ENCODE results near the gene SMIM13.

SMIM13 gene

DNA sequence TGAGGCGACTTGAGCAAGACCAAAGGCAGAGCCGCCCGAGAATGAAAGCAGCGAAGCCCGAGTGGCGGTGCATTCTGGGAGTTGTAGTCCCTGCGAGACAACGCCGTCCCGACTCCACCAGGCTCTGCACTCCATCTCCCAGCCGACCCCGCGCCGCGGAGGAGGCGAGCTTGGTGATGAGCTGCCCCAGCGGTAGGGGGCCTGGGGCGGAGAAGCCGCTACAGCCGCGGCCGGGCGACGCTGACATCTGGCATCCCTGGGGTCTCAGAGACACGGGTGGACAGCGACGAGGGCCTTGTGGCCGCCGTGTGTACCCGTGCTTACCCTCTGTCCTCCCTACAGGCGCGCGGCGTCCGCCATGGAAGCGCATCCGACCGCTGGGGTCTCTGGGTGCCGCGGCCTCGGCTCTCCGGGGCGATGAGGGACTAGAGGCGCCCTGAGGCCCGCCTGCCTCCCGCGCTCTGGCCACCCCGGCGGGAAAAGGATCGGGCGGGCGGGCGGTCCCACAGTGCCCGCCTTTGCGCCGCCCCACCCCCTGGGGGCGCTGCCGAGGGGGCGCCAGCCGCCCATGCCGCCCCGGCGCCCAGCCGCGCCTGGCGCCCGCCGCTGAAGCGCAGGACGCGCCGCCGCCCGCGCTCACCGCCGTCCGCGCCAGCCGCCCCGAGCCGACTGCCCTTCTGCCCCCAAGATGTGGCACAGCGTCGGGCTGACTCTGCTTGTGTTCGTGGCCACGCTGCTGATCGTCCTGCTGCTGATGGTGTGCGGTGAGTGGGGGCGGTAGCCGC is at the start of gene SMIM13:
Gene SMIM13, plus strand, starts transcription at position 209 of the 785 bp plus-strand sequence. Its CDS starts 480 bp downstream, at position 689.
- in situ Hi-C loops (cut with MboI; ENCODE audit: low sequenced_read_pairs), result no loop called here
- DNase-seq (ENCODE audit: low spot score in 2 of 2), result peak; percentile 94 to 98

DNA sequence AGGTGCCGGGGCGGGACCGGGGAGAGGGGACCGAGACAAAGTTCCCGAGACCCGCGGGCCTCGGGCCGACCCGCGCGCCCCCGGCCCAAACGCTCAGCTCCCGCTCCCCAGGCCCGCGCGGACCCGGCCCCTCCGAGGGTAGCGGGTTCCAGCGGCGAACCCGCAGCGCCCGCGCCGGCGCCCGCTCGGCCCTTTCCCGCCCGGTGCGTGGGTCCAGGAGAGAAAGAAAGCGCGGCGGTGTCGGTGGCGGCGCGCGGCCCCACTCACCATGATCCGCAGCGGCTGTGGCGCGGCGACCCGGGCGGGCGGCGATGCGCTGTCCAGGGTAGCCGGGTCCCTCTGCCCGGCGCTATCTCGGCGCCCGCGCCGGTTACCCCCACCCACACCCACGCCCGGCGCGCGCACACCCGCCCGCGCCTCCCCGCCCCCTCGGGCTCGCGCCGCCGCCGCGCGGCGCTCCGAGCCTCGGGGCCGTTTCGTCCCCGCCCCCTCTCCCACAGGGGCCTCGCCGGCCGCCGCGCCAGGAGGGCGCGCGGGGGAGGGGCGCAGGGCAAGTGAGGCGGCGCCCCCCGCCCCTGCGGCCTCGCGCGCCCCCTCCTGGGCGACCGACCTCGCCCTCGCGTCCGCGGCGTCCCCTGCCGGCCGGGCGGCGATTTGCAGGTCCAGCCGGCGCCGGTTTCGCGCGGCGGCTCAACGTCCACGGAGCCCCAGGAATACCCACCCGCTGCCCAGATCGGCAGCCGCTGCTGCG is 49.5 kb upstream of the SMIM13 start, which contains the start of gene ELOVL2:
Gene ELOVL2, minus strand, starts transcription at position 345 of the 751 bp plus-strand sequence. Its CDS starts 75 bp downstream, at position 270.
- Histone ChIP-seq H3K4me1 (peaks cover 10% of the 10 kb centered on the region), H3K4me3 (peak within 1 kb of the TSS; percentile 61), H3K36me3 (replicated peaks) (no peaks in the 10 kb centered on the region), H3K27me3 (ENCODE audit: low read depth) (no peaks in the 10 kb centered on the region), H3K9me3 (peaks cover 6% of the 10 kb centered on the region)
- peak; percentile 41 to 78 for DNase-seq (ENCODE audit: low spot score in 2 of 2)
- in situ Hi-C loops (cut with MboI; ENCODE audit: low sequenced_read_pairs), result no loop called here

More for the DNA sequence above, at the start of gene SMIM13:
- peaks cover 9% of the 10 kb centered on the region for H3K4me1 ChIP-seq
- H3K27me3 ChIP-seq (ENCODE audit: low read depth), result no peaks in the 10 kb centered on the region
- peak within 1 kb of the TSS; percentile 95 for H3K4me3 ChIP-seq
- no peaks in the 10 kb centered on the region for H3K9me3 ChIP-seq
- no peaks in the 10 kb centered on the region; the same call in 1 of the 2 replicates for H3K36me3 ChIP-seq (replicated peaks)

DNA sequence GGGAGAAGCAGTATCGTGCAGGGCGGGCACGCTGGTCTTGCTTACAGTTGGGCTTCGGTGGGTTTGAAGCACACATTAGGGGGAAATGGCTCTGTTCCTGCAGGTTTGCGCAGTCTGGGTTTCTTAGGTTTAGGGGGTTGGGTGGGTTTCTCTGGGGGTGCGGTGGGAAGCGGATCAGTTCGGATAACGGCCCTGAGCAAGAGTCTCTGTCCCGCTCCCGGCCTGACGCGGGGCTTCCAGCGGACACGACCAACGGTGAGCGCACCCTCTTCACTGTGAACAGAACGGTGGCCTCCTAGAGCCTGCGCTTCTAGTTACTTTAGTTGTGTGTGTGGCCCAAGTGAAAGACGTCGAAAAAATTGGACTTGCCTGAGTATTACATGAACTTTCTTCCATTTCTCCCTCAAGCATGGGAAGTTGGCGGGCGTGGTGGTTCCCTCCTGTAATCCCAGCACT is 48.9 kb upstream of the SMIM13 start:
- no peak for DNase-seq (ENCODE audit: low spot score in 2 of 2)
- H3K4me3 ChIP-seq, result peak overlapping the region; percentile 28
- in situ Hi-C loops (cut with MboI; ENCODE audit: low sequenced_read_pairs), result no loop called here
- no peaks in the 10 kb centered on the region for H3K36me3 ChIP-seq (replicated peaks)
- H3K27me3 ChIP-seq (ENCODE audit: low read depth), result no peaks in the 10 kb centered on the region
- H3K9me3 ChIP-seq, result peaks cover 6% of the 10 kb centered on the region
- peaks cover 4% of the 10 kb centered on the region for H3K4me1 ChIP-seq

DNA sequence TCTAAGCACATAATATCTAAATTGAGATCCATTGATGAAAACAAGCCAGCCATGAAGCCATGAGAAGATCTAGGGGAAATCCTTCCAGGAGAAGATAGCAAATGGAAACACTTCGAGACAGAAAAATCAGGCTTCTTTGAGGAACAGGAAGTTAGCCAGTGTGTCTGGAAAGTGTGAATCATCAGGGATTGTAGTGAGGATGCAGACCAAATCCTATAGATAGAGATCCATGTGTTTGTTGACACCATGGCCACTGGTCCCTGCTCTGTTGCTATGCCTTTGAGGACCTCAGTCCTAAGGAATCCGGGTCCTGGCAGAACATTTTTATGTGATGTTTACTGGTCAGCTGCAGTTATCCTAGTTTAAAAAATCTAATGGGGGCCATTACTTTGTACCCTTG is 42.9 kb upstream of the SMIM13 start:
- H3K4me1 ChIP-seq, result no peaks in the 10 kb centered on the region
- H3K4me3 ChIP-seq, result no peak overlapping the region
- H3K27me3 ChIP-seq (ENCODE audit: low read depth), result no peaks in the 10 kb centered on the region
- no peaks in the 10 kb centered on the region for H3K9me3 ChIP-seq
- H3K36me3 ChIP-seq (replicated peaks), result no peaks in the 10 kb centered on the region
- no peak for DNase-seq (ENCODE audit: low spot score in 2 of 2)
- in situ Hi-C loops (cut with MboI; ENCODE audit: low sequenced_read_pairs), result loop anchor here (25.0 kb wide), 1 partner anchor 563 kb away; no protein-coding TSS in a partner anchor

DNA sequence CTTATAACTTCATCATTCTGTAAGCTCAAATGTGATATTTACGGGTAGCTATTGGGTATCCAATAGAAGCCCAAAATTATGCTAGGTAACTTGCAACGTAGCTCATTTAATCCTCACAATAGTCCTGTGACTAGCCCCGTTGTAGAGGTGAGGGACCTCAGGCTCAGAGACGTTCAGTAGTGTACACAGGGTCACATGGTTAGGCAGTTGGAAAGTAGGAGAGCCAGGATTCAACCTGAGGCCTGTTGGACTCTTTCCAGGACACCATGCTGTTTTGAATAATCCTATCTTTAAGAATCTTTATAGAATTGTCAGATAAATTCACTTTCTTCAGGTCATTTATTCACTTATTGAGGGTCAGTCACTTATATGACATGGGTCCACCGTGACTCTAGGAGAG is 40.3 kb upstream of the SMIM13 start:
- Histone ChIP-seq H3K27me3 (ENCODE audit: low read depth) (no peaks in the 10 kb centered on the region), H3K4me1 (no peaks in the 10 kb centered on the region), H3K4me3 (no peak overlapping the region), H3K9me3 (no peaks in the 10 kb centered on the region), H3K36me3 (replicated peaks) (no peaks in the 10 kb centered on the region)
- DNase-seq (ENCODE audit: low spot score in 2 of 2), result no peak
- in situ Hi-C loops (cut with MboI; ENCODE audit: low sequenced_read_pairs), result loop anchor here (25.0 kb wide), 1 partner anchor 566 kb away; no protein-coding TSS in a partner anchor

GRCh38 chr6:11054722-11055121 is 38.9 kb upstream of the SMIM13 start:
- DNase-seq (ENCODE audit: low spot score in 2 of 2), result no peak
- in situ Hi-C loops (cut with MboI; ENCODE audit: low sequenced_read_pairs), result loop anchor here (25.0 kb wide), 1 partner anchor 567 kb away; no protein-coding TSS in a partner anchor
- H3K4me3 ChIP-seq, result no peak overlapping the region
- H3K27me3 ChIP-seq (ENCODE audit: low read depth), result no peaks in the 10 kb centered on the region
- no peaks in the 10 kb centered on the region for H3K36me3 ChIP-seq (replicated peaks)
- no peaks in the 10 kb centered on the region for H3K4me1 ChIP-seq
- H3K9me3 ChIP-seq, result no peaks in the 10 kb centered on the region

DNA sequence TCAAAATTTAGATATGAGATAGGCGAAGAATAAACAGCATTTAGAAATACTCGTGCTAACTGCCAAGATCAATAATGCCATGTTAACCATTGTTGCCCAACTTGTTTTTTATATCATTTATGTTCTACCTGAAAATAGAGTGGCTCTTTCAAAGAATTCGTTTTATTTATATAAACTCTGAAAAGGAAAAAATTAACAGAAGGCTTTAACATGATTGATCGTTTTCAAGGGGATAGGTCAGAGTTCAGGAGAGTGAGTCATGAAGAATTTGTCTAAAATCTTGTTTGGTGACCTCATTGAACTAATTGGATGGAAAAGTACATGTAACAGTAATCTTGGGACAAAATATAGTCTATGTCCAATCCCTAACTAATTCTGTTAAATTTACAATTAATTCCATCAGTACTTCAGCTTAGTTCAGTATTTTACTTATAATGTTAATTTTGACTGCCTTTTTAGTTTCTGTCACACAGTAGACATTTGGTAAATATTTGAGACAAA is 38.5 kb upstream of the SMIM13 start:
- Histone ChIP-seq H3K4me1 (no peaks in the 10 kb centered on the region), H3K27me3 (ENCODE audit: low read depth) (no peaks in the 10 kb centered on the region), H3K4me3 (no peak overlapping the region), H3K9me3 (no peaks in the 10 kb centered on the region), H3K36me3 (replicated peaks) (no peaks in the 10 kb centered on the region)
- DNase-seq (ENCODE audit: low spot score in 2 of 2), result no peak
- in situ Hi-C loops (cut with MboI; ENCODE audit: low sequenced_read_pairs), result loop anchor here (25.0 kb wide), 1 partner anchor 568 kb away; no protein-coding TSS in a partner anchor

GRCh38 chr6:11056871-11057270 is 36.8 kb upstream of the SMIM13 start:
- no peaks in the 10 kb centered on the region for H3K9me3 ChIP-seq
- no peaks in the 10 kb centered on the region for H3K4me1 ChIP-seq
- in situ Hi-C loops (cut with MboI; ENCODE audit: low sequenced_read_pairs), result loop anchor here (25.0 kb wide), 1 partner anchor 570 kb away; no protein-coding TSS in a partner anchor
- H3K36me3 ChIP-seq (replicated peaks), result no peaks in the 10 kb centered on the region
- no peaks in the 10 kb centered on the region for H3K27me3 ChIP-seq (ENCODE audit: low read depth)
- DNase-seq (ENCODE audit: low spot score in 2 of 2), result no peak
- H3K4me3 ChIP-seq, result no peak overlapping the region

DNA sequence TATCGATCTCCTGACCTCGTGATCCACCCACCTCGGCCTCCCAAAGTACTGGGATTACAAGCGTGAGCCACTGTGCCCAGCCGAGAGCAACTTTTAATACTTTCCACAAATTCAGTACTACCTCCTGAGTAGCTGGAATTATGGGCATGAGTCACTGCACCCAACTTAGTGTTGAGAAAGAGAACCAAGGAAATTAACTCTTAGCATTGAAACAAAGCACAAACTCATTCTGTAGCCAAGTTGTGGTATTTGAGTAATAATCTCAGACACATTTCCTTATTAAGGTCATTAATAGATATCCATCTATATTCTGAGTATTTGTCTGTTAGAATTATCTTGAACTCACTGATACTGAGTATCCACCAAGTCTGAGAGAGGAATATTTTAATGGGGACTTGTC is 35.2 kb upstream of the SMIM13 start:
- in situ Hi-C loops (cut with MboI; ENCODE audit: low sequenced_read_pairs), result loop anchor here (25.0 kb wide), 1 partner anchor 571 kb away; no protein-coding TSS in a partner anchor
- DNase-seq (ENCODE audit: low spot score in 2 of 2), result no peak
- H3K27me3 ChIP-seq (ENCODE audit: low read depth), result no peaks in the 10 kb centered on the region
- no peak overlapping the region for H3K4me3 ChIP-seq
- H3K9me3 ChIP-seq, result no peaks in the 10 kb centered on the region
- H3K36me3 ChIP-seq (replicated peaks), result no peaks in the 10 kb centered on the region
- no peaks in the 10 kb centered on the region for H3K4me1 ChIP-seq

- Histone ChIP-seq H3K36me3 (replicated peaks) (no peaks in the 10 kb centered on the region), H3K27me3 (ENCODE audit: low read depth) (no peaks in the 10 kb centered on the region), H3K4me3 (no peak overlapping the region), H3K4me1 (peaks cover 3% of the 10 kb centered on the region; the same call in 1 of the 2 replicates), H3K9me3 (no peaks in the 10 kb centered on the region)
- in situ Hi-C loops (cut with MboI; ENCODE audit: low sequenced_read_pairs), result loop anchor here (25.0 kb wide), 1 partner anchor 575 kb away; no protein-coding TSS in a partner anchor
- no peak for DNase-seq (ENCODE audit: low spot score in 2 of 2)
These were observed 31.6 kb upstream of the SMIM13 start for GRCh38 chr6:11062083-11062482.

DNA sequence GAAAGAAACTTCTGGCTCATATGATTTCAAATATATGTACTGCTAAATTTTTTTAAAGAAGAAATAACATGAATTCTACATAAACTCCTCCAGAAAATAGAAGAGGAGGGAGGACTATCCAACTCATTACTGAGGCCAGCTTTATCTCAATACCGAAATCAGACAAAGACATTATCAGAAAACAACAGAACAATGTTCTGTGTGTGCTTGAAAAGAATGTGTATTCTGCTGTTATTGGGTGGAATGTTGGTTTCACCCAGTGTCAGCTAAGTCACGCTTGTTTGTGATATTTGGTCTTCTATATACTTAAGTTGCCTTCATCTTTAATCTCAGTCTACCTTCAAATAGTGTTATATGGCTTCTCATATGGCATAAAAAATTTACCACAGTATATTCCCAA is 30.9 kb upstream of the SMIM13 start:
- in situ Hi-C loops (cut with MboI; ENCODE audit: low sequenced_read_pairs), result loop anchor here (25.0 kb wide), 1 partner anchor 575 kb away; no protein-coding TSS in a partner anchor
- DNase-seq (ENCODE audit: low spot score in 2 of 2), result no peak

DNA sequence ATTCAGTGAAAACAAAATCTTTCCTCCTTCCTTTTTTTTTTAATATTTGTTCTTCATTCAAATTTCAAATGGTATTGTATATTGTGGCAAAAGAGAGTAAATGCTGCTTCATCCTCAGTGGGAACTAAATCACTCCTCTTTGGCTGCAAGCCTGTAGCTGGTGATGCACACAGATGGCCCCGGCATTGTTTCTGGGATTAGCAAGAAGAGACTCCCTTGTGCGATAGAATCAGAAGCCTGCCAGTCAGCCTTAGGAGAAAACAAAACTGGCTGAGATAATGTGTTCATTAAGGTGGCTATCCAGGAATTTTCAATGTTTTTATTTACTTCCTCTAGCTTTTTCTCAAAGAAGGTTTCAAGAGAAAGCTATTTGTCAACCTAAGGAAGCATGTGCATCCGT is 28.8 kb upstream of the SMIM13 start:
- Histone ChIP-seq H3K4me1 (peaks cover 3% of the 10 kb centered on the region; the same call in 1 of the 2 replicates), H3K36me3 (replicated peaks) (no peaks in the 10 kb centered on the region), H3K27me3 (ENCODE audit: low read depth) (no peaks in the 10 kb centered on the region), H3K9me3 (no peaks in the 10 kb centered on the region), H3K4me3 (no peak overlapping the region)
- in situ Hi-C loops (cut with MboI; ENCODE audit: low sequenced_read_pairs), result loop anchor here (5.0 to 25.0 kb wide), 2 partner anchors 108 to 578 kb away; no protein-coding TSS in a partner anchor
- peak; percentile 35 to 60 for DNase-seq (ENCODE audit: low spot score in 2 of 2)

More for the DNA sequence above, 30.9 kb upstream of the SMIM13 start:
- Histone ChIP-seq H3K36me3 (replicated peaks) (no peaks in the 10 kb centered on the region), H3K9me3 (no peaks in the 10 kb centered on the region), H3K4me1 (peaks cover 3% of the 10 kb centered on the region; the same call in 1 of the 2 replicates), H3K27me3 (ENCODE audit: low read depth) (no peaks in the 10 kb centered on the region), H3K4me3 (no peak overlapping the region)
